SK-N-SH treated with all-trans-retinoic acid at 6 μM for 48 hours (cell line): ENCODE data around the gene F11R.
A peak's percentile ranks its signal among the peaks of the same experiment; 100 is the strongest.

Source experiments
- ATAC-seq: fragments of 200-7000 bp; cut with Tn5 transposase; 3 replicates; pipeline ENCODE4 v1.9.1; 2020; ENCODE audit warnings: mild to moderate bottlenecking, moderate library complexity
- ARNTL ChIP-seq: fragments of 450-650 bp; formaldehyde crosslinking; IDR thresholded peaks from 2 replicates; pipeline ENCODE4 v1.5.0; 2020; ENCODE audit warnings: low read depth, mild to moderate bottlenecking, moderate library complexity, borderline replicate concordance
- BACH2 ChIP-seq: fragments of 250-450 bp; sonication (Bioruptor Pico); IDR thresholded peaks from 2 replicates; pipeline ENCODE4 v1.9.0; 2021; ENCODE audit warnings: mild to moderate bottlenecking, borderline replicate concordance
- CREB5 ChIP-seq: fragments of 250-450 bp; sonication (Bioruptor Pico); IDR thresholded peaks from 2 replicates; pipeline ENCODE4 v1.5.1; 2020; ENCODE audit warnings: low read depth, mild to moderate bottlenecking, moderate library complexity
- CSDC2 ChIP-seq: fragments of 250-450 bp; sonication (Bioruptor Pico); IDR thresholded peaks from 2 replicates; pipeline ENCODE4 v1.5.0; 2020; ENCODE audit warnings: mild to moderate bottlenecking, moderate library complexity
- CSRNP3 ChIP-seq: fragments of 250-450 bp; sonication (Bioruptor Pico); IDR thresholded peaks from 2 replicates; pipeline ENCODE4 v1.5.1; 2021; ENCODE audit warnings: mild to moderate bottlenecking, moderate library complexity
- ESRRG ChIP-seq: fragments of 250-450 bp; sonication (Bioruptor Pico); IDR thresholded peaks from 2 replicates; pipeline ENCODE4 v1.6.1; 2021; ENCODE audit warnings: mild to moderate bottlenecking
- ISL1 ChIP-seq: fragments of 250-450 bp; sonication (Bioruptor Pico); IDR thresholded peaks from 2 replicates; pipeline ENCODE4 v2.1.2; 2022; ENCODE audit warnings: mild to moderate bottlenecking, moderate library complexity
- OSR1 ChIP-seq: fragments of 250-450 bp; sonication (Bioruptor Pico); IDR thresholded peaks from 2 replicates; pipeline ENCODE4 v1.8.0; 2022; ENCODE audit warnings: moderate library complexity, mild to moderate bottlenecking, inconsistent platforms
- PATZ1 ChIP-seq: fragments of 250-450 bp; sonication (Bioruptor Pico); IDR thresholded peaks from 2 replicates; pipeline ENCODE4 v1.8.0; 2020; ENCODE audit warnings: mild to moderate bottlenecking, moderate library complexity, borderline replicate concordance
- POU6F1 ChIP-seq: fragments of 250-450 bp; sonication (Bioruptor Pico); IDR thresholded peaks from 2 replicates; pipeline ENCODE4 v1.8.0; 2021; ENCODE audit warnings: low read depth, mild to moderate bottlenecking, moderate library complexity, borderline replicate concordance
- PPARA ChIP-seq: fragments of 250-450 bp; sonication (Bioruptor Pico); IDR thresholded peaks from 2 replicates; pipeline ENCODE4 v1.5.0; 2020; ENCODE audit warnings: mild to moderate bottlenecking, borderline replicate concordance
- RARB ChIP-seq: fragments of 250-450 bp; sonication (Bioruptor Pico); IDR thresholded peaks from 2 replicates; pipeline ENCODE4 v1.8.0; 2021; ENCODE audit warnings: mild to moderate bottlenecking, moderate library complexity
- SNAI2 ChIP-seq: fragments of 250-450 bp; sonication (Bioruptor Pico); IDR thresholded peaks from 2 replicates; pipeline ENCODE4 v1.5.0; 2020; ENCODE audit warnings: mild to moderate bottlenecking, moderate library complexity
- TCF4 ChIP-seq: fragments of 250-450 bp; sonication (Bioruptor Pico); IDR thresholded peaks from 2 replicates; pipeline ENCODE4 v1.8.0; 2021; ENCODE audit warnings: mild to moderate bottlenecking, moderate library complexity, borderline replicate concordance
- TOX ChIP-seq: fragments of 250-450 bp; sonication (Bioruptor Pico); IDR thresholded peaks from 2 replicates; pipeline ENCODE4 v1.8.0; 2021; ENCODE audit warnings: mild to moderate bottlenecking, moderate library complexity, borderline replicate concordance
- TSHZ2 ChIP-seq: fragments of 250-450 bp; sonication (Bioruptor Pico); IDR thresholded peaks from 2 replicates; pipeline ENCODE4 v1.5.0; 2020; ENCODE audit warnings: mild to moderate bottlenecking, moderate library complexity
- ZFP3 ChIP-seq: fragments of 250-450 bp; sonication (Bioruptor Pico); IDR thresholded peaks from 2 replicates; pipeline ENCODE4 v1.5.0; 2020; ENCODE audit warnings: mild to moderate bottlenecking, moderate library complexity
- ZFP30 ChIP-seq: fragments of 450-650 bp; formaldehyde crosslinking; IDR thresholded peaks from 2 replicates; pipeline ENCODE4 v1.5.0; 2022; ENCODE audit warnings: mild to moderate bottlenecking, moderate library complexity
- ZNF565 ChIP-seq: fragments of 450-650 bp; formaldehyde crosslinking; conservative IDR thresholded peaks from 2 replicates; pipeline ENCODE4 v1.5.0; 2020; ENCODE audit warnings: low read depth, mild to moderate bottlenecking, moderate library complexity
- ZNF70 ChIP-seq: fragments of 450-650 bp; formaldehyde crosslinking; IDR thresholded peaks from 2 replicates; pipeline ENCODE4 v1.5.0; 2020; ENCODE audit warnings: mild to moderate bottlenecking, moderate library complexity
- ZNF8 ChIP-seq: fragments of 450-650 bp; formaldehyde crosslinking; IDR thresholded peaks from 2 replicates; pipeline ENCODE4 v1.5.0; 2020; ENCODE audit warnings: mild to moderate bottlenecking, moderate library complexity

F11R gene

GRCh38 chr1:161009602-161010211 is 11.2 kb downstream of the F11R start:
- TF ChIP-seq ZNF70 (CRISPR knock-in tag) (no peak), ISL1 (no peak), CSDC2 (no peak), TCF4 (CRISPR knock-in tag) (no peak), RARB (CRISPR knock-in tag) (no peak), PPARA (CRISPR knock-in tag) (no peak), ZFP30 (CRISPR knock-in tag) (no peak), ZNF565 (CRISPR knock-in tag) (no peak), TOX (no peak), PATZ1 (CRISPR knock-in tag) (no peak), ZFP3 (CRISPR knock-in tag) (no peak), TSHZ2 (CRISPR knock-in tag) (no peak), ARNTL (CRISPR knock-in tag) (no peak), CREB5 (no peak), CSRNP3 (CRISPR knock-in tag) (no peak), ZNF8 (CRISPR knock-in tag) (no peak), POU6F1 (CRISPR knock-in tag) (no peak), BACH2 (CRISPR knock-in tag) (no peak), SNAI2 (no peak)
- ATAC-seq: no peak

- TF ChIP-seq ISL1 (peak; percentile 90), POU6F1 (CRISPR knock-in tag) (no peak)
- ATAC-seq: no peak
These were observed 12.0 kb downstream of the F11R start for GRCh38 chr1:161008869-161009510.

GRCh38 chr1:161007369-161007768 is 13.6 kb downstream of the F11R start:
- TF ChIP-seq ARNTL (CRISPR knock-in tag) (no peak), CSDC2 (no peak), CSRNP3 (CRISPR knock-in tag) (no peak), ZFP3 (CRISPR knock-in tag) (no peak), OSR1 (no peak), ZNF565 (CRISPR knock-in tag) (no peak), BACH2 (CRISPR knock-in tag) (no peak), ESRRG (no peak), ZNF70 (CRISPR knock-in tag) (no peak), RARB (CRISPR knock-in tag) (no peak)

More at GRCh38 chr1:161007369-161007768, 13.6 kb downstream of the F11R start:
- no peak for ATAC-seq
